MM.1S (cell line): ENCODE results near the gene ZBTB39.
"Not testable (repeated sequence)": the region's sequence is repeated elsewhere in the genome, so short reads cannot be mapped to it uniquely, and the experiment has no call there.

Experiments
- CTCF ChIP-seq: fragments of 300-600 bp; sonication (generic); IDR thresholded peaks from 2 replicates; pipeline ENCODE4 v1.5.1; 2016; ENCODE audit warnings: antibody characterized with exemption, low read length, mixed read lengths
- EZH2 ChIP-seq: fragments of 300-600 bp; sonication (generic); optimal IDR thresholded peaks from 2 replicates; pipeline ENCODE3; 2017; ENCODE audit warnings: low read depth, mild to moderate bottlenecking, antibody characterized with exemption, low read length, mixed read lengths

GRCh38 chr12:57053901-57054300, 47.6 kb upstream of the ZBTB39 start:
- TF ChIP-seq CTCF, EZH2: not testable (repeated sequence)
